Superior temporal gyrus (tissue), 1 donor: Measurements from ENCODE around the gene SRP14.
"Not testable (repeated sequence)": the region's sequence is repeated elsewhere in the genome, so short reads cannot be mapped to it uniquely, and the experiment has no call there.

Experiments
- DNase-seq: peaks from one replicate; pipeline ENCODE4 v3.0.0-alpha.2; 2016; ENCODE audit errors: extremely low spot score

SRP14 gene

DNA sequence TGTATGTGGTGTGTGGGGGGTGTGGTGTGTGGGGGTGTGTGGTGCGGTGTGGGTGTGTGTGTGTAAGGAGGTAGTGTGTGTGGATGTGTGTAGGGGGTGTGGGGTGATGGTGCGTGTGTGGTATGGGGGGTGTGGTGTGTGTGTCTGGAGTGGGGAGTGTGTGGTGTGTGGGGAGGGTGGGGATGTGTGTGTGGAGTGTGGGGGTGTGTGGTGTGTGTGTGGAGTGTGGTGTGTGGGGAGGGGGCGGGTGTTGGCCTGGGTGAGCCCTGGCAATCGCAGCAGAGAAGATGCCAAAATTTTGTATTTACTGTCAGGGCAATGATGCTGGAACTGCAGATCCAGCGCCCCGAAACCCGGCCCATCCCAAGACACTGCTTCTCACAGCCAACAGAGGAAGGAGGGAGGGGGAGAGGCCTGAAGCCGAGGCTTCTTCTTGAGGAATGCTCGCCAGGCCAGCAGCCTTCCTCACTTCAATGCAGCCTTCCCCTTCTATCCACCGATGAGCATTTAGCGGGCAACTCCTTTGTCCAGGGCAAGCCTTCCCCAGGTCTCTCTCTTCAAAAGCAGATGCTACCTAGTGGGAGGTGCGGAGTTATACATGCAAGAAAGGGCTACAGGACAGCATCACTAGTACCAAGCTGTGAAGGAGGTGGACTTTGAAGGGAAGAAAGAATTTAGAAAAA, 11.9 kb upstream of the SRP14 start:
- DNase-seq, result no peak

GRCh38 chr15:40048926-40049475, 10.0 kb upstream of the SRP14 start:
- no peak for DNase-seq

DNA sequence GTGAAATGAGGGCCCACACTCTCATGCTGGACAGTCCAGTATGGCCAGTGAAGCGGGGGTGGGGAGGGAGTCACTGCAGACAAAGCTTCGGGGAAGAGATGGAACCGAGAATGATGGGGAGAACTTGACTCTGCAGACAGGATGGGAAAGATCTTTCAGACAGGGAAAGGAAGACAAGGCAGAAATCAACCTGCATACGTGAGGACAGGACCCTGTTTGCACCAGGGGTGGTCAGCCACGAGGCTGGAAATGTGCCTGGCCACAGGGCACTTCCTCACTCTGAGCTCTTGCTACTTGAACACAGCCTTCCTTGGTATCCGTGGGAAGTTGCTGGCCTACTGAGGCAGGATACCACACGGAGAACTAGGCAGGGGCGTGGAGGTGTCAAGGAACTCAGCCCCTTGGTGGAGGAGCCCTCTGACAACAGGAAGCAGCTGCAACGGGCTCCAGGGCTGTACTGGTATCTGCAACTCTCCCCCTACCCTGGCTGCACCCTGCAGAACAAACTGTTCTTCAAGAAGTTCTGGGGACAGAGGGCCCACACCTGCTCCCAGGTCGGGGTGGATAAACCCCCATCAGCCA, 9.3 kb upstream of the SRP14 start:
- no peak for DNase-seq

- DNase-seq, result no peak
These were observed 8.6 kb upstream of the SRP14 start for GRCh38 chr15:40047415-40048210.

DNA sequence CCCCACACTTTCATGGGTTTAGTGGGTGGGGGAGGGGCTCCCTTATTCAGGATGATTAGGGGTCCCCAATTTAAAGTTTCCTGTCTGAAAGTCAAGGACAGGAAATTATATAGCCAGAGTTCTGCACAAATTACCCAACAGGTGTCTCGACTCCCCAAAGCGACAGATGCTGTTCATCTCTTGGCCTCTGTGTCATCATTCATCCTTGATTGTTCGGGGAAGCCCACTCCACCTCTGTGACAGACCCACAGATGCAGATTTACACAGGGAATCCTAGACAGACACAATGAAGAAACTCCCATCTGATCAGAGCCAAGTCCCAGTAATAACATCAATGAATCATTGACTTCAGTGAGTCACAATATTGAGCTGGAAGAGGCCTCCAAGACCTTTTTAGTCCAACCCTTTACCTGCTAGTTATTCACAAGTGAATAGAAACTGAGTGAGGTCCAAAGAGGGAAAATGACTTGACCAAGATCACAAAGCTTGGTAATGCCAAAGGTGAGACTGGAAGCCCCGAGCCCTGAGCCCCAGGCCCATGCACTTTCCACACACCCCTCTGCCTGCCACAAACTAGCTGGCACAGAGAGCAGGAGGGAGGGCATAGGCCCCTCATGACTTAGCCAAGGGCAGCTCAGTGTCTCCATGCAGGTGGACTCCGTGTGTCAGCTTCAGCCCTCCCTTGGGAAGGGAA, 7.9 kb upstream of the SRP14 start:
- no peak for DNase-seq

- DNase-seq, result no peak
These were observed 6.7 kb upstream of the SRP14 start for GRCh38 chr15:40045572-40046217.

DNA sequence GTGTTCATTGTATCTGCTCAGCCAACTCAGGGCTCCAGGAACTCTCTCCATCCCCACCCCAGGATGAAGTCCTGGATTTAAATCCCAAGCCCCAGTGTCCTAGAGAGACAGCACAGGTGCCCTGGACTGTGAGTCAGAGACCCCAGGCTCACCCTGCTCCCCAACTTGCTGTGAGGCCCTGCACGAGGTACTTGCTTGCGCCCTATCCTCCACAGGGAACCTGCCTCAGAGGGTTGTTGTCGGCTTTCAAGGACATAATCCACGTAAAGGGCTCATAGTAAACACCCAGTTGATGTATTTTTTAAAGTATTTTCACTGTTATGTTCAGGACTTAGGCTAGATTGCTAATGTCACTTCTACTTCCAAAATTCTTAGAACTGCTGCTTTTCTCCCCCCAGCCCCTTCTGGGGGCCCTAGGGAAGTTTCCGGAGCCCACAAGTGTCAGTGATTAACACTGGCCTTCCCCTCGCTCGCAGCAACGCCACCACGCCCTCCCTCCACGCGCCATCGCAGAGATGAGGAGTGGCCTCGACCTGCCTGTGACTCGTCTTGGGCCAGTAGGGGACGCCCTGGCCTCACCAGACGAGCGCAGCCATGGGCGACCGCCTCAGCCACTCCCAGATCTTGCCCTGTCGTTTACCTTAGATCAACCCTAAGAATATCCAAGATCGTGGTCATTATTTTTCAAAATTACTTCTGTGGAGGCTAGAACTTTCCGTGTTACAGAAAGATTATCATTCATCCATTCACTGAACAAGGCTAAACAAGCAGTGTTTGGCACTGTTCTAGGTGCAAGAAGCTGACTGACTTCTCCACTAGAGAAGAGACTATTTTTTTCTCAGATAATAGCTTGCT, 6.0 kb upstream of the SRP14 start:
- peak; percentile 83 for DNase-seq

GRCh38 chr15:40043927-40044716, 5.1 kb upstream of the SRP14 start:
- no peak for DNase-seq

DNA sequence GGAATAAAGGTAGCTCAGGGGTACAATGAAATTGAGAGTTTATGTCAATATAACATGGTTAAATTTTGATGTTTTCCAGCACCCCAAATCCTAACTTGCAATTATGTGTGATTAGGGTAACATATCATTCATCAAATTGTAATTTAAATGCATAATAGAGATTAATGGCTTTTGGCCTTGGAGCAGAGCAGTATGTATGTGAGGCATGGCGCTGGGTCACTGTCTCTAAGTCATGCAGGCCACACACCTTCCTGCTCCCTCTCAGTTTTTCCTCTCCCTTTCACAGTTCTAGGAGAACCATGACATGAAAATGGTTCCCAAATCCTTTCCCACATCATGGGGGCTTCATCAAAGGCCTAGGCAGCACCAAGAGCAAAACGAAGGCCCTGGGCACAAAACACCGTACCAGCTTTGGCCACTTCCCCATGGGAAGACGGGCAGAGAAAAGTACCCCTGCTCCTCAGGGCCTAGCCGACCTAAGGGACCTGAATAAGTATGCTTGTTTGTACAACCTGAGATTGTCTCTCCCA, 3.9 kb upstream of the SRP14 start:
- no peak for DNase-seq

GRCh38 chr15:40040770-40041169, 1.8 kb upstream of the SRP14 start:
- no peak for DNase-seq

DNA sequence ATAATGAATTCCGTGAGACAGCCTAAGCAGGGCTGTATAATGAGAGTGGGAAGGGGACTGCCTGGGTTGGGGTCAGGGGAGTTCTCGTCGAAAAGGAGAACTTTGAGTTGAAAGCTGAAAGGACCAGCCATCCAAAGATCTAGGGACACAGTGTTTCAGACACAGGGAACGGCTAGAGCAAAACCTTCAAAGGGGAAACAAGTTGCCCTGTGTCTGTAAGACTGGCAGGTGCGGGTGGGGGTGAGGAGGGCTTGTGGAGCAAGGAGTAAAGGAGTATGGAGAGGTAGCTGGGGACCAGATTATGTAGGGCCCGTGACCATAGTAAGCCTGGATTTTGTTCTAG, 1.3 kb upstream of the SRP14 start:
- DNase-seq, result no peak

DNA sequence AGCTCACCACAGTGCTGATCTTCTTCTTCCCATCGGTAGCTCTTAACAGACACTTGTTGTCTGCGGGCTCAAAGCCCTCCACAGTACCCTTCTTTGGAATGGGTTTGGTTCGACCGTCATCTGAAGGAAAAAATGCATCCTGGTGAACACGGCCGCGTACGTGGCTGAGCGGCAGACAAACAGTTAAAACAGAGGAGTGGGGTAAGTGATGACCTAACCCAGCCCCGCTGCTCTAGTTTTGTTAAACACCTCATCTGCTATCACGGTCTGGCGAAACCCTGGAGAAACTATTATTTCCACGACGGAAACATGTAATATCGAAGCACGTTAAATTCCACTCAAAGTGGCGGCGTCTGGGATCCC, 725 bp downstream of the SRP14 start:
- no peak for DNase-seq

- no peak for DNase-seq
These were observed 1.3 kb downstream of the SRP14 start for GRCh38 chr15:40037721-40038120.

DNA sequence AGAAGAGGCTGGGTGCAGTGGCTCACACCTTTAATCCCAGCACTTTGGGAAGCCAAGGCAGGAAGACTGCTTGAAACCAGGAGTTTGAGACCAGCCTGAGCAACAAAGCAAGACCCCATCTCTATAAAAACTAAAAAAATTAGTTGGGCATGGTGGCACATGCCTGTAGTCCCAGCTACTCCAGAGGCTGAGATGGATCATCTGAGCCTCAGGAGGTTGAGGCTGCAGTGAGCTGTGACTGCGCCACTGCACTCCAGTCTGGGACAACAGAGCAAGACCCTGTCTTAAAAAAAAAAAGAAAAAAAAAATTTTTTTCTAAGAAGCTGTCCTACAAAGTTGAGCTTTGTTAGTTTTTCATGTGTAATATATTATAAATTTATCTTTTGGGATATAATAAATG, 3.8 kb downstream of the SRP14 start:
- DNase-seq, result not testable (repeated sequence)

DNA sequence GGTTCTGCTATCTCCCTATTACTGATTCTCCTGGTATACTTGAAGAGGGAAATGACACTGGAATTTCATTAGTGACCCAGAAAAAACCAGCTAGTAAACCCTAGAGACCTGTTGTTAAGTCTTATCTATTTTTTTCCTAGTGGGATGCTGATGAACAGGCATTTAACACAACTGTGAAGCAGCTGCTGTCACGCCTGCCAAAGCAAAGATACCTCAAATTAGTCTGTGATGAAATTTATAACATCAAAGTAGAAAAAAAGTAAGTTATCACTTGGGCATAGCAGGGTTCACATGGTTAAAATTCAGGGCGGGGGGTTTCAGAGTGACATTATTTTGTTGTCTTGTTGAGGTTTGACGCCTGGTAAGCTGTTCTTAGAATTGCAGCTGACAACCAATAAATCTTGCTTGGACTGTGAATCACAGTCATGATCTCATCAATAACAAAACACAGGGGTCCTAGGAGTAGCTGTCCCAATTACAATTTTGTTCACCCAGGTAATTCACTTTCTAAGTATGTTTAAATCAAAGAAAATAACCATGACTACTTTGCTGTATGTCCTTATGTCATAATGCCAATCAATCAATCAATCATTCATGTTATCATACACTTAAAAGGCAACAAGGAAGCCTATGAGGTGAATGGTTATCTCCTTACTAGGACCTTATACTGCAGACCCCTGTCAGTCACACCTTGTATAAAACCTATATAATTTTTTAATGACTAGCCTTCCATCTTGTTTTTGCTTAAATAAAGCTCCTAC, 4.6 kb downstream of the SRP14 start:
- DNase-seq, result no peak

- peak; percentile 85 for DNase-seq
These were observed 6.7 kb downstream of the SRP14 start for GRCh38 chr15:40032125-40032839.

DNA sequence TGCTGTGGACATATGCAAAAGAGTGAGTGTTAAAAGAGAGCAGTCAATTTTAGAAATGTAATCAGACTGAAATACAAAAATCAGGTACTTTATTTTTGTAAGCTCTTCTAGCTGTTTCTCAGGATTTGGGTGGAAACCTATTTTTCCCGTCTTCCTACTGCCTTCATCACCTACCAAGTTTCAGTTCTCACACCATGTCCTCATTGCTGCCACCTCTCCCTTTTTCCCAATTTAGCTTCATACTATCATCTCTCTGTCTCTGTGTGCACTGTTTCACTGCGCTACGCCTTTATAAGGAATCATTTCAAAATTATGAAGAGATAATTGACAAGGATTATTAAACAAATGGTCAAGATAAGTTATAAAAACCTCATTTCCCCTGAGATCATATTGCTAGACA, 7.7 kb downstream of the SRP14 start:
- DNase-seq, result no peak
